HG03060 (cell line): Measurements from ENCODE around the gene IMPG2.

Source experiments
- ATAC-seq: cut with Tn5 transposase; IDR thresholded peaks from one replicate; pipeline ENCODE4 v1.9.1; 2021; ENCODE audit warnings: low read depth, moderate number of reproducible peaks; ENCODE audit not compliant: unreplicated experiment

Gene IMPG2

DNA sequence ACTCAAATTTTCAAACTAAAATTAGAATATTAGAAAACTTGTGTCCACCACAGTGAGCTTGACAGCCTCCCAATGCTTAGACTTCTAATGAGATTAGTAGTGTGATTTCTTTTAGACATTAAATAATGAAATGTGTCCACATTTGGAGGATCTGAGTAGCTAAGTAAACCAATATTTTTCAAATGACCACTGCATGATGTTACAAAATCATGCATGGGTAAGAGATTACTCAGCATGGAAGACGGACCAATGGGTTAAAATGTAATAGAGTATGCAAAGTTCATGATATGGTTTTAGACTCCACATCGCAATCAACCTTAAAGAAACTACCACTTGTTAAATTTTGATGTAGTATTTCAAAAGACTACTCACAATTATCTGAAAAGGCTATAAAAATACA, 130.6 kb downstream of the IMPG2 start:
- ATAC-seq: no peak

GRCh38 chr3:101189176-101189575, 131.2 kb downstream of the IMPG2 start:
- ATAC-seq: no peak

GRCh38 chr3:101185341-101185740, 135.0 kb downstream of the IMPG2 start:
- ATAC-seq: no peak

DNA sequence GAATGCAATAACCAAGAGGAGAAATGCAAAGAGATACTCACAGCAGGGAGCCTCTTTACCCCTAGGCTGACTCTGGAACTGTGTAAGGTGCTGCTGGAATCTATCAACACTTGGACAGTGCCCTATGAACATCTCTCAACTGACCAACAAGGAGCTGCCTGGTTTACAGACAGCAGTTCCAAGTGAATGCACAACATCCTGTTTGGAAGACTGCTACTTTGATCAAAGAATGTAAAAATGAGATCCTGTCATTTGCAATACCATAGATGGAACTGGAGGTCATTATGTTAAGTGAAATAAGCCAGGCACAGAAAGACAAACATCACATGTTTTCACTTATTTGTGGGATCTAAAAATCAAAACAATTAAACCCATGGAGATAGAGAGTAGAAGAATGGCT, 136.3 kb downstream of the IMPG2 start:
- ATAC-seq: no peak

DNA sequence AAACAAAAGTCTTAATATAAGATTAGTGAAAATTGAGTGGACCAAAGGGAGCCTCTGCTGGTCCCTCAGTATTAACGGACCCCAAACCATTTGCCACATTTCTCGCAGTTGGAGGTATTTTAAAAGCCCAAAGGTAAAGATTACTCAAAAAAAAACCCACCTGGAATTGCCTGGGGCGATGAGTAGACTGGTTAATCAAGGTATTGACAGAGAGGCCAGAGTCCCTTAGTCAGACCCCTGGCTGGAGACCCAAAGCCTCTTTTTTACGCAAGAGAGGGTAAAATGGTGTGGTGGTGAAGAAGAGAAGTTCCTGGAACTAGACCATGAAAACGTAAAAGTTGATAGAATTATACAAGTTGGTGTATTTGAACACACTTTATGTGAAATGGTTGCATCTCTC, 137.2 kb downstream of the IMPG2 start:
- ATAC-seq: no peak

DNA sequence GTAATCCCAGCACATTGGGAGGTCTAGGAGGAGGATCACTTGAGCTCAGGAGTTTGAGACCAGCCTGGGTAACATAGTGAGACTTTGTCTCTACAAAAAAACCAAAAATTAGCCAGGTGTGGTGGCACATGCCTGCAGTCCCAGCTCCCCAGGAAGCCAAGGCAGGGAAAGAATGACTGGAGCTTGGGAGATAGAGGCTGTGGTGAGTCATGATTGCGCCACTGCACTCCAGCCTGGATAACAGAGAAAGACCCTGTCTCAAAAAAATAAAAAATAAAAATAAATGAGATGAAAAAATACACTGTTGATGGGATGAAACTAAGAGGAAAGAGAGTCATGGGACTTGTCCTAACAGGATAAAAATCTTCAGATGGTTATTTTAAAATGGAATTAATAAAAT, 137.6 kb downstream of the IMPG2 start:
- no peak for ATAC-seq

- ATAC-seq: no peak
Measured at GRCh38 chr3:101181801-101182200, 138.6 kb downstream of the IMPG2 start.

GRCh38 chr3:101179637-101180036, 140.7 kb downstream of the IMPG2 start:
- ATAC-seq: no peak

DNA sequence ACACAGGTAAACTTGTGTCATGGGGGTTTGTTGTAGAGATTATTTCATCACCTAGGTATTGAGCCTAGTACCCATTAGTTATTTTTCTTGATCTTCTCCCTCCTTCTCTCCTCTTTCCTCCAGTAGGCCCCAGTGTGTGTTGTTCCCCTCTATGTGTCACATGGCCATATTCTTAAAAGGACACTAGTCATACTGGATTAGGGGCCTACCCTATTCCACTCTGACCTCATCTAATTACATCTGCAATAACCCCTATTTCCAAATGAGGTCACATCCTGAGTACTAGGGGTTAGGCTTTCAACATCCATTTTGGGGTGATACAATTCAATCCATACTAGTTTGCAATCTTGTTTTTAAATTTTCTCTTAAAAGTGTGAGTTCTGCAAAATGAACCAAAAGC, 142.8 kb downstream of the IMPG2 start:
- no peak for ATAC-seq
